Progenitor cell of endocrine pancreas (in vitro differentiated cells): ENCODE results near the gene CORO2B. TPM values are rescaled to one million over a fixed set of nuclear protein-coding genes. Genes with fewer than 3 reads are reported as not detected.

ENCODE experiments used
- DNase-seq: peaks from one replicate; pipeline ENCODE4 v3.0.0; 2021; ENCODE audit warnings: low spot score; ENCODE audit not compliant: unreplicated experiment
- H3K27ac Mint-ChIP-seq: 2 replicates; pipeline ENCODE4 v1.8.0; 2021; ENCODE audit warnings: mild to moderate bottlenecking, moderate library complexity, mixed read lengths
- H3K27me3 Mint-ChIP-seq: 2 replicates; pipeline ENCODE4 v1.8.0; 2021; ENCODE audit warnings: mixed read lengths
- H3K36me3 Mint-ChIP-seq: 2 replicates; pipeline ENCODE4 v1.8.0; 2022; ENCODE audit warnings: mixed read lengths; ENCODE audit not compliant: insufficient read depth
- H3K4me1 Mint-ChIP-seq: 2 replicates; pipeline ENCODE4 v1.8.0; 2021; ENCODE audit warnings: low read depth, mixed read lengths
- H3K4me3 Mint-ChIP-seq: 2 replicates; pipeline ENCODE4 v1.8.0; 2021; ENCODE audit warnings: low read depth, mild to moderate bottlenecking, moderate library complexity, mixed read lengths
- H3K9me3 Mint-ChIP-seq: 2 replicates; pipeline ENCODE4 v1.8.0; 2021; ENCODE audit warnings: low read depth, mixed read lengths
- CTCF ChIP-seq: fragments of 200-600 bp; sonication (generic); IDR thresholded peaks from one replicate; pipeline ENCODE4 v1.5.0; 2021; ENCODE audit warnings: antibody characterized with exemption, mild to moderate bottlenecking; ENCODE audit not compliant: unreplicated experiment
- total RNA-seq: library from RNA; stranded (reverse); gene quantifications from 2 replicates; pipeline ENCODE4 v1.2.1, GENCODE V29; 2021

CORO2B gene
- total RNA-seq, 1 donor from 2014 or later = 1.5 TPM

GRCh38 chr15:68769702-68770101, 190.9 kb downstream of the CORO2B start:
- DNase-seq = no peak
- TF ChIP-seq CTCF = no peak
- peaks cover 2% of the 10 kb centered on the region for H3K9me3 Mint-ChIP-seq
- no peaks in the 10 kb centered on the region for H3K36me3 Mint-ChIP-seq
- peaks cover 5% of the 10 kb centered on the region for H3K27me3 Mint-ChIP-seq
- H3K4me1 Mint-ChIP-seq = no peaks in the 10 kb centered on the region
- H3K27ac Mint-ChIP-seq = no peak overlapping the region
- no peak overlapping the region for H3K4me3 Mint-ChIP-seq

DNA sequence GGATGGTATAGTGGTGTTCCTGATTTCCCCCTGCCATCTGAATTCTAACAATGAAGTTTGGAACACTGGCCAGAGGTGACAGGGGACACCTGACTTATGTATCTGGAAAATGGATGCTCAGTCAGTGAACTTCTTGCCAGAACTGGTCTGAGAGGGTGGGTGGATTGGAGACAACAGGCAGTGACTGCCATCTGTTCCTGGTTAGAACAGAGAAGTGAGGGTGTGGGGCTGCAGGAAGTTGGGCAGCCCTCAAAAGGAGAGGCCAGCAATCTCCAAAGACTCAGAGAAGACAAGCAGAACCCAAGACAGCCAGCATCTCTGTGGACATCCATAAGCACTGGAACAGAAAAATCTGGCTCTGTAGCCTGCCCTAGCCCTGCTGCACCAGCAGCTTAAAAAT, 191.4 kb downstream of the CORO2B start:
- peaks cover 5% of the 10 kb centered on the region for H3K27me3 Mint-ChIP-seq
- no peaks in the 10 kb centered on the region for H3K4me1 Mint-ChIP-seq
- no peak for TF ChIP-seq CTCF
- H3K9me3 Mint-ChIP-seq = peaks cover 2% of the 10 kb centered on the region
- no peaks in the 10 kb centered on the region for H3K36me3 Mint-ChIP-seq
- H3K27ac Mint-ChIP-seq = no peak overlapping the region
- DNase-seq = no peak
- H3K4me3 Mint-ChIP-seq = no peak overlapping the region

DNA sequence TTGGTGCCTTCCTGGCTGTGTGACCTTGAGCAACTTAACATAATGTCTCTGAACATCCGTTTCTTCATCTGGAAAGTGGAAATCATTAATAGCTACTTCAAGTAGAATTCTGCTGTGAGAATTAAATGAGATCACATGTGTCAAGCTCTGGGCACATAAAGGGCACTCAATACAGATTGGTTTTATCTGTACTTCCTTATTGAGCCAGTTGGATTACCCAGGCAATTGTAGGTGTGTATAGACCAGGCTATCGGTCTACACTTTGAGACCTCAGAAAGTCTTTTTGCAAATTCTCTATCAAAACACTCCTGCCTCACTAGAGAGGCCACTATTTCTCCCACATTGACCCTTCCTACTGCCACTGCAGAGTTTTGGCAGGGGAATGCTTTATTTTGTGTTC, 194.2 kb downstream of the CORO2B start:
- no peak for DNase-seq
- Mint-ChIP-seq H3K4me3 (no peak overlapping the region), H3K27me3 (peaks cover 5% of the 10 kb centered on the region), H3K9me3 (peaks cover 2% of the 10 kb centered on the region), H3K27ac (no peak overlapping the region), H3K36me3 (peaks cover 8% of the 10 kb centered on the region), H3K4me1 (no peaks in the 10 kb centered on the region)
- TF ChIP-seq CTCF = no peak

DNA sequence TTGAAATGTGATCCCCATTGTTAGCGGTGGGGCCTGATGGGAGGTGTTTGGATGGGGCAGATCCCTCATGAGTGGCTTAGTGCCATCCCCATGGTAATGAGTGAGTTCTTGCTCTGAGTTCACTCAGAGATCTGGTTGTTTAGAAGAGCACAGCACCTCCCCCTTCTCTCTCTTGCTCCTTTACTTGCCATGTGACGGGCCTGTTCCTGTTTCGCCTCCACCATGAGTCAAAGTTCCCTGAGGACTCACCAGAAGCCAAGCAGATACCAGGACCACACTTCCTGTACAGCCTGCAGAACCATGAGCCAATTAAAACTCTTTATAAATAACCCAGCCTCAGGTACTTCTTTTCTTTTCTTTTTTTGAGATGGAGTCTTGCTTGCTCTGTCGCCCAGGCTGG, 195.3 kb downstream of the CORO2B start:
- Mint-ChIP-seq H3K4me3 (no peak overlapping the region), H3K36me3 (peaks cover 14% of the 10 kb centered on the region), H3K27me3 (peaks cover 5% of the 10 kb centered on the region)

GRCh38 chr15:68774521-68775235, 195.9 kb downstream of the CORO2B start:
- no peak for DNase-seq
- no peak for TF ChIP-seq CTCF
- H3K27ac Mint-ChIP-seq = no peak overlapping the region
- H3K9me3 Mint-ChIP-seq = peaks cover 2% of the 10 kb centered on the region
- H3K36me3 Mint-ChIP-seq = peaks cover 18% of the 10 kb centered on the region
- peaks cover 5% of the 10 kb centered on the region for H3K27me3 Mint-ChIP-seq
- H3K4me1 Mint-ChIP-seq = no peaks in the 10 kb centered on the region
- no peak overlapping the region for H3K4me3 Mint-ChIP-seq

More for the DNA sequence above, 195.3 kb downstream of the CORO2B start:
- TF ChIP-seq CTCF = no peak
- Mint-ChIP-seq H3K27ac (no peak overlapping the region), H3K9me3 (peaks cover 2% of the 10 kb centered on the region), H3K4me1 (no peaks in the 10 kb centered on the region)
- no peak for DNase-seq
